ENCODE data around the gene GDI1. TPM values are rescaled to one million over a fixed set of nuclear protein-coding genes. Genes with fewer than 3 reads are reported as not detected.

GDI1 gene
- total and polyA plus RNA-seq, 2 of the 4 experiments (the other 2 are of a cell fraction), result 113 to 291 TPM

DNA sequence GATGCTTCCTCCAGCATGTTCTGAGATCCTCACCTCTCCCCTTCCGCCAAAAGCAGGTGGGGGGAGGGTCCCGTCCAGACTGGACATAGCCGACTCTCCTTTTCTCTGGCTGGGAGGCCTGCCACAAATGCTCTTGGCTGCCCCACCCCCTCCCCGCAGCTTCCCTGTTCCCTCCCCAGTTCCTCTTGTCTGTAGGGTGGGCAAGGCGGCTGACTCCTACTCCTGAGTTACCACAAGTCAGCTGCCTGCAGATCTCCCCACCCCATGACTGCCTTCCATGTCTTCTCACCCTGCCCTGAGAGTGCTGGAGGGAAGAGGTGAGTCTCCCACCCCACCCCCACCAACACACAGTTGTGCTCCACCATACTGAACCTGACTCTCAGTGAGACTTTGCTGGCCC is 5.6 kb upstream of the GDI1 start:
- dilution Hi-C loops (cut with HindIII; ENCODE audit: low sequenced_read_pairs, unreplicated experiment), result no loop called here
- no peak overlapping the region for H3K27ac ChIP-seq (ENCODE audit: insufficient read depth, low read length)
- H3K27me3 ChIP-seq (ENCODE audit: control insufficient read depth, insufficient read depth, low read length), result no peaks in the 10 kb centered on the region
- no peak overlapping the region for H2BK120ac ChIP-seq (ENCODE audit: low read depth, low read length)
- no peak overlapping the region for H3K18ac ChIP-seq (ENCODE audit: low read depth, low read length)
- H2AK5ac ChIP-seq (ENCODE audit: low read depth, low read length), result no peak overlapping the region
- H3K23ac ChIP-seq (ENCODE audit: low read depth, low read length), result no peak overlapping the region
- no peaks in the 10 kb centered on the region for H3K9me3 ChIP-seq (ENCODE audit: control insufficient read depth, insufficient read depth, low read length)
- H3K4me3 ChIP-seq (ENCODE audit: insufficient read depth, low read depth, low read length), result no peak overlapping the region
- no TSS peak for BruUV-seq (replicated peaks)
- H2AFZ ChIP-seq (replicated peaks; ENCODE audit: low read length, poor library complexity), result no peak overlapping the region
- H4K5ac ChIP-seq (ENCODE audit: low read depth, low read length), result no peak overlapping the region
- in situ Hi-C loops (cut with MboI; ENCODE audit: low sequenced_read_pairs), result no loop called here
- no peak overlapping the region for H3K4ac ChIP-seq (ENCODE audit: low read depth, low read length)
- no CpG with 5 or more reads among the region's 5 CpGs for WGBS, 2 experiments (ENCODE audit: extremely low coverage in 2 of 2, insufficient read length in 1 of 2)
- H4K20me1 ChIP-seq (ENCODE audit: insufficient read depth, low read length), result peaks cover 7% of the 10 kb centered on the region
- no peak overlapping the region for H2AK9ac ChIP-seq (replicated peaks; ENCODE audit: low read depth, low read length, poor library complexity)
- H3K56ac ChIP-seq (ENCODE audit: extremely low read depth, insufficient read depth, low read length), result no peak overlapping the region
- no peak for DNase-seq
- no peak overlapping the region for H4K91ac ChIP-seq (ENCODE audit: insufficient read depth, low read depth, low read length)
- no peak overlapping the region for H3K9ac ChIP-seq (ENCODE audit: low read depth, low read length)
- H3K9me1 ChIP-seq (ENCODE audit: insufficient read depth, low read length), result peaks cover 3% of the 10 kb centered on the region; the same call in 1 of the 2 replicates
- peaks cover 2% of the 10 kb centered on the region; the same call in 1 of the 2 replicates for H3K4me1 ChIP-seq (ENCODE audit: control insufficient read depth, insufficient read depth, low read length)
- no peak overlapping the region for H3K4me2 ChIP-seq (ENCODE audit: low read depth, low read length)
- CTCF ChIA-PET, result no interaction called here
- no peak overlapping the region for H2BK20ac ChIP-seq (ENCODE audit: low read depth, low read length)
- H3K36me3 ChIP-seq (ENCODE audit: control insufficient read depth, insufficient read depth, low read length), result peaks cover 32% of the 10 kb centered on the region
- H4K8ac ChIP-seq (ENCODE audit: low read depth in 2 of 2, low read length in 2 of 2), result no peak overlapping the region
- no peak for ATAC-seq (ENCODE audit: low read depth)
- H3K79me1 ChIP-seq (ENCODE audit: low read depth in 1 of 2, low read length in 2 of 2), result peaks cover 7 to 30% of the 10 kb centered on the region in 2 experiments
- no peak overlapping the region for H2BK15ac ChIP-seq (ENCODE audit: low read depth, low read length)
- no peak overlapping the region for H3K14ac ChIP-seq (replicated peaks; ENCODE audit: low read depth, low read length)
- TF ChIP-seq POLR2A (IDR thresholded peaks at IDR 0.05; ENCODE audit: low read depth, low read length) (no peak), BHLHE40 (IDR thresholded peaks at IDR 0.05; ENCODE audit: low read depth, low read length) (no peak), RCOR1 (IDR thresholded peaks at IDR 0.05; ENCODE audit: insufficient replicate concordance, low read length) (no peak), SMC3 (IDR thresholded peaks at IDR 0.05; ENCODE audit: low read depth, low read length) (no peak), CEBPB (IDR thresholded peaks at IDR 0.05; ENCODE audit: low read depth, low read length) (no peak), MAFK (IDR thresholded peaks at IDR 0.05; ENCODE audit: low read depth, low read length) (no peak), MXI1 (IDR thresholded peaks at IDR 0.05; ENCODE audit: borderline replicate concordance, low read depth, low read length) (no peak), MAZ (IDR thresholded peaks at IDR 0.05; ENCODE audit: borderline replicate concordance, low read depth, low read length) (no peak), NFE2L2 (IDR thresholded peaks at IDR 0.05; ENCODE audit: low read depth, low read length) (no peak), CHD1 (IDR thresholded peaks at IDR 0.05; ENCODE audit: low read depth, low read length) (no peak), RAD21 (IDR thresholded peaks at IDR 0.05; ENCODE audit: low read length) (no peak), FOS (IDR thresholded peaks at IDR 0.05; ENCODE audit: low read depth, low read length) (no peak), RFX5 (IDR thresholded peaks at IDR 0.05; ENCODE audit: low read depth, low read length) (no peak)
- TF ChIP-seq, protein P1, sequence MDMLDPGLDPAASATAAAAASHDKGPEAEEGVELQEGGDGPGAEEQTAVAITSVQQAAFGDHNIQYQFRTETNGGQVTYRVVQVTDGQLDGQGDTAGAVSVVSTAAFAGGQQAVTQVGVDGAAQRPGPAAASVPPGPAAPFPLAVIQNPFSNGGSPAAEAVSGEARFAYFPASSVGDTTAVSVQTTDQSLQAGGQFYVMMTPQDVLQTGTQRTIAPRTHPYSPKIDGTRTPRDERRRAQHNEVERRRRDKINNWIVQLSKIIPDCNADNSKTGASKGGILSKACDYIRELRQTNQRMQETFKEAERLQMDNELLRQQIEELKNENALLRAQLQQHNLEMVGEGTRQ (IDR thresholded peaks at IDR 0.05; ENCODE audit: low read depth, low read length), result no peak
- TF ChIP-seq, protein P2, sequence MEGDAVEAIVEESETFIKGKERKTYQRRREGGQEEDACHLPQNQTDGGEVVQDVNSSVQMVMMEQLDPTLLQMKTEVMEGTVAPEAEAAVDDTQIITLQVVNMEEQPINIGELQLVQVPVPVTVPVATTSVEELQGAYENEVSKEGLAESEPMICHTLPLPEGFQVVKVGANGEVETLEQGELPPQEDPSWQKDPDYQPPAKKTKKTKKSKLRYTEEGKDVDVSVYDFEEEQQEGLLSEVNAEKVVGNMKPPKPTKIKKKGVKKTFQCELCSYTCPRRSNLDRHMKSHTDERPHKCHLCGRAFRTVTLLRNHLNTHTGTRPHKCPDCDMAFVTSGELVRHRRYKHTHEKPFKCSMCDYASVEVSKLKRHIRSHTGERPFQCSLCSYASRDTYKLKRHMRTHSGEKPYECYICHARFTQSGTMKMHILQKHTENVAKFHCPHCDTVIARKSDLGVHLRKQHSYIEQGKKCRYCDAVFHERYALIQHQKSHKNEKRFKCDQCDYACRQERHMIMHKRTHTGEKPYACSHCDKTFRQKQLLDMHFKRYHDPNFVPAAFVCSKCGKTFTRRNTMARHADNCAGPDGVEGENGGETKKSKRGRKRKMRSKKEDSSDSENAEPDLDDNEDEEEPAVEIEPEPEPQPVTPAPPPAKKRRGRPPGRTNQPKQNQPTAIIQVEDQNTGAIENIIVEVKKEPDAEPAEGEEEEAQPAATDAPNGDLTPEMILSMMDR (conservative IDR thresholded peaks at IDR 0.05; ENCODE audit: low read depth, low read length), result no peak
- TF ChIP-seq, protein P3, sequence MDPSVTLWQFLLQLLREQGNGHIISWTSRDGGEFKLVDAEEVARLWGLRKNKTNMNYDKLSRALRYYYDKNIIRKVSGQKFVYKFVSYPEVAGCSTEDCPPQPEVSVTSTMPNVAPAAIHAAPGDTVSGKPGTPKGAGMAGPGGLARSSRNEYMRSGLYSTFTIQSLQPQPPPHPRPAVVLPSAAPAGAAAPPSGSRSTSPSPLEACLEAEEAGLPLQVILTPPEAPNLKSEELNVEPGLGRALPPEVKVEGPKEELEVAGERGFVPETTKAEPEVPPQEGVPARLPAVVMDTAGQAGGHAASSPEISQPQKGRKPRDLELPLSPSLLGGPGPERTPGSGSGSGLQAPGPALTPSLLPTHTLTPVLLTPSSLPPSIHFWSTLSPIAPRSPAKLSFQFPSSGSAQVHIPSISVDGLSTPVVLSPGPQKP (IDR thresholded peaks at IDR 0.05; ENCODE audit: borderline replicate concordance, low read depth, low read length), result no peak
- no peak overlapping the region for H2BK5ac ChIP-seq (ENCODE audit: low read depth, low read length, poor library complexity, severe bottlenecking)
- POLR2A ChIA-PET (ENCODE audit: unreplicated experiment), result no interaction called here
- intact Hi-C loops (cut with micrococcal nuclease), result no loop called here
